Activated CD8-positive, alpha-beta memory T cell treated with anti-CD3 and anti-CD28 coated beads, Interleukin-2, amount 50 U/mL, for 1 hour (primary cell): ENCODE data around the gene POU3F2.

Experiments used
- DNase-seq: peaks from one replicate; pipeline ENCODE4 v3.0.0-alpha.2; 2020; ENCODE audit errors: extremely low read depth

The POU3F2 gene

DNA sequence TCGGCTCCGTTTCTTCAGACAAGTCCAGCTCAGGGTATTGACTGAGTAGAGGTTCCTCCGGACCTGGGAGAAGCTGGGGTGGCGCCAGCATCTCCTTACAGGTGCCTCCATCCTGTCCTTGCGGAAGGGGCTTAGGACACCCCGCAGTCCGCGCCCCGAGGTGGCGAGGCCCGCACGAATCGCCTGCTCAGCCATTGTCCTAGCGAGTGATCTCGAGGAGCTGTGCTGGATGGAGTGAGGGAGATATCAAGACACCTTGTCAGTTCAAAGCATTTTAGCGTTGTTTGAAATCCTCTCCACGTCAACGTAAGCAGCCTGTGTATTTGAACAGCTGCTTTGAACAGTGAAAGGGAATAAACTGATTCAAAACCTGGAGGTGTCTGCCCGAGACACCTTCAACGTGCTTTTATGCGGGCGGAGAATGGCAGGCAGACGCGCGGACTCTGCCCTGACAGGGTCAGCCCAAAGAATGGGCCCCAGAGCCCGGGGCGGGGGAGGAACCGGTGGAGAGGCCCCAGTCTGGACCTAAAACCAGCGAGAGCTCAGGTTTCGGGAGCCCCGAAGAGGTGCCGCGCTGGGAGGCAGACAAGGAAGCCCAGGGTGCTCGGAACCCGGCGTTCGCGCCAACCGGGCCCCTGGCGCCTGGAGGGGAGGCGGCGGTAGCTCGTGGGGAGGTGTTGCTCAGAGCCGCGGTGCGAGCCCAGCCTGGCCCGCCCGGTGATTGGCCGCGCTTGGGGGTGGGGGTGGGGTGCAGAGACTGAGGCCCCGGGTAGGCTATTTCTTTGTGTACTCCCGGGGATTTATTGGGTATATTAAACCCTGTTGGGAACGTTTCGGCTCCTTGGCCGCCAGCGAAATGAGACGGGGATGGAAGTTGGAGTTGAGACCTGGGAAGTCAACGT, 3.1 kb upstream of the POU3F2 start:
- no peak for DNase-seq

- no peak for DNase-seq
These were observed 2.5 kb upstream of the POU3F2 start for GRCh38 chr6:98831959-98832283.

DNA sequence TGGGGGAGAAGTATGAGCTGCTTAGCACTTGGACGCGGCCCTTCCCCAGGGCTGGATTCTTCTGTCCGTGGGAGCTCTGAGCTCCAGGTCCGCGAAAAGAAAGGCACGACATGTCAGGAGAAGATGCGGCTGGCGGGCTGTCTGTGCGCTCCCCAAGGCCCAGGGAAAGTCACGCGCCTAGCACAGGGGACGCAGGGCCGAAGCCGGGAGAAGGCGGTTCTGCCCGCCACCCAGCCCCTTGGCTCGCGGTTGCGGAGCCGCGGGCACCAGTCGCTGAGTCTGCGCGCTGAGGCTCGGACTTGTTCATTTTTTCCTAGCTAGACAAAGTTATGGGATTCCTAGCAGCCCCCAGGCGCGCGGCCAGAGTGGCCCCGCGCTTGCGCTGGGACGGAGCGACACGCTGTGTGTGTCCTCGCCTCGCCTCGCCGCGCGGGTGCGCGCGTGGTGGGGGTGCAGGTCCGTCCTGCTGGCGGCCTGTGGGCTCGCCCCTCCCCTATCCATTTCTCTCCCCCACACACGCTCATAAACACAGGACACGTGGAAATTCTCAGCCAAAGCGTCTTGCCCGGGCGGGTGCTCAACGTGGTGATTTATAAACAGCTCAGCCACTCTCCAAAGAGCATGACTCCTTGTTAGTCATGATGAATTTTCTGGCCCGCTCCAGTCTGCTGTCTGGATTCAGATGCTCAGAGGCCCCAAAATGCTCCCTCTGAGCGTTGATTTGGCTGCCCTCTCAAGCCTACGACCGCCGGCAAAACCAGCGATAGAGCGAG, 1.9 kb upstream of the POU3F2 start:
- no peak for DNase-seq

GRCh38 chr6:98833057-98833306, 1.4 kb upstream of the POU3F2 start:
- DNase-seq, result no peak

GRCh38 chr6:98833307-98834059, 891 bp upstream of the POU3F2 start:
- DNase-seq, result no peak

- no peak for DNase-seq
These were observed 1.0 kb downstream of the POU3F2 start for GRCh38 chr6:98835149-98836024.

DNA sequence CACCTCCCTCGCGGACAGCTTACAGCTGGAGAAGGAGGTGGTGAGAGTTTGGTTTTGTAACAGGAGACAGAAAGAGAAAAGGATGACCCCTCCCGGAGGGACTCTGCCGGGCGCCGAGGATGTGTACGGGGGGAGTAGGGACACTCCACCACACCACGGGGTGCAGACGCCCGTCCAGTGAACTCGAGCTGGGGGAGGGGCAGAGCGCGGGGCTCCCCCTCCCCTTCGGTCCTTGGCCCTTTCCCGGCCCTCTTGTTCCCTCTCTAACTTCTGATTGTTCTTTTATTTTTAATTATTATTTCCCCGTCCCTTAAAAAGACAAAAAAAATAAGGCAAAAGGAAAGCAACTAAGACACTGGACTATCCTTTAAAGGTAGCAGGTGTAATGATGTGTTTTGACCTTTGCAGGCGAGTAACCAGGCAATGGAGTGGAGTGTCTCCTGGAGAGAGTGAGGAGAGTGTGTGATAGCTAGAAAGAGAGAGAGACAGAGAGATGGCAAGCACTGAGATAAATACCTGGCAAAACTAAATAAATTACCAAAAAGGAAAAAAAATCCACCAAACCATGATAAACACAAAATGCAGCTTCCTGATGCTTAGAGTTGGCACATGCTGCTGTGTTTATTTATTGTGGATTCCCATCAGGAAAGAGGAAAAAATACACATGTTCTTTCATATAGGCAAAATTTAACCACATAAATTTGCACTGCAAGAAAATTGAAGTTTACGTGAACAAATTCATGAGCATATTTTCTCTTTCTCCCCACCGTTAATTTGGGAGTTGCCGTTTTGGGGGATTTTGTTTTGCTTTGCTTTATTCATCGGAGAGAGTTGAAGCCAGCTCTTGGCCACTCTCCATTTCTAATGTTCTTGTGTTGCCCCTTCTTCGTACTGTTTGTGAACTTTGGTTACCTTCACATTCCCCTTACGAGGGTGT, 1.9 kb downstream of the POU3F2 start:
- DNase-seq, result no peak

DNA sequence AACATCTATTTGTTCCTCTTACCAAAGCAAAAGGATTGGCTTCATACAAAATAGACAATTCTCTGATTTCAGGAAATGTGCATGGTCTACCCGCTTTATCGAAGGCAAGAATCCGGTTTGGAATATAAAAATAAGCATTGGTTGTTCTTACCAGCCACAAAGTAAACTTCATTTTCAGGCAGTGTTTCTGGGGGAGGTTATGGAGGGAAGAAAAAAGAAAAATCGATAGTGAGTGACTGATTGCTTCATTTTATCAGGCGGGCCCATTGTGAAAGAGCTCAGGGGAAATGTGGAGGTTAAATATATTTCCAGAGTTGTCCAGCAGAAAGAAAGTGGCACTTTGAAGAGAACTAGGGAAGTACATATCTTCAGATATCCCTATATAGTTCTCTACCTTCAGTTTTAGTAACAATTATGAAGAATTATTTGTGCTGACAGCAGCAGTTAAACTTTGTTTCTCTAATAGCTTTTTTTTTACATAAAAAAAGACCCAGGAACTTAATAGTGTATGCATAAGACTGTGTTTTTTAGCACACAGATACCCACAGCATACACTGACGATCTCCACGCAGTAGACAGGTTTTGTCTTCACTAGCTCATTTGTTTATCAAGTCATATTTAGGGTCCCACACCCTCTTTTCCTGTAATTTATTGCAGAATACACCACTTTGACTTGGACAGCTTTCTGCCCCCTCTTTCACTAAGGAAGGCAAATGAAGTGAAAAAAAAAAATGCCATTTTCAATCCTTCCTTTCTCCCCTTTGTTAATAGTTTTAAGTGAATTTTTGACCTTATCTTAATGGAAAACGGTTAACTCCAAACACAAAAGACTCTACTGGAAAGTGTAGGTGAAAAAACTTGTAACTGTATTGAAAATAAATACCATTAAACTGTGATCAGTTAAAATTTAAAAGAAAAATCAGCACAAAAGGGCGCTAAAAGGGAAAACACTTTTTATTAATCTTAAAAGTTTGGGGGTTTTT, 2.9 kb downstream of the POU3F2 start:
- DNase-seq, result no peak

GRCh38 chr6:98838032-98838431, 3.7 kb downstream of the POU3F2 start:
- DNase-seq, result no peak

DNA sequence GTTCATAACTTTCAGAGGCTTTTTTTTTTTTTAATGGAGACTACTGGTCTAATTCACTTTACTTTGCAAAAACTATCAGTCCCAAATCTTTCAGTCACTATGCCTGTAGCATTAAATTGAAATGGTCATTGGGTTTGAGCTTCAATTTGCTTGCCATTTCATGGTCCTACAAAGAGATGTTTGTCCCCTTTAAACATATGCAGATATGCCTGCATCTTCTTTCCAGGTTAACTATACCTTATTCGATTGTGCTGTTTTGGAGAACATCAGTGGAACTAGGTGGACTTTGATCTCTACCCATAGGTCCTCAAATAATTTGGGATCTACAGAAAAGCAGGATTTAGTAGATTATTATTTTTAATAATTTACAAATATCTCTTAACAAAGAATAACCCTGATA, 4.6 kb downstream of the POU3F2 start:
- DNase-seq, result no peak

DNA sequence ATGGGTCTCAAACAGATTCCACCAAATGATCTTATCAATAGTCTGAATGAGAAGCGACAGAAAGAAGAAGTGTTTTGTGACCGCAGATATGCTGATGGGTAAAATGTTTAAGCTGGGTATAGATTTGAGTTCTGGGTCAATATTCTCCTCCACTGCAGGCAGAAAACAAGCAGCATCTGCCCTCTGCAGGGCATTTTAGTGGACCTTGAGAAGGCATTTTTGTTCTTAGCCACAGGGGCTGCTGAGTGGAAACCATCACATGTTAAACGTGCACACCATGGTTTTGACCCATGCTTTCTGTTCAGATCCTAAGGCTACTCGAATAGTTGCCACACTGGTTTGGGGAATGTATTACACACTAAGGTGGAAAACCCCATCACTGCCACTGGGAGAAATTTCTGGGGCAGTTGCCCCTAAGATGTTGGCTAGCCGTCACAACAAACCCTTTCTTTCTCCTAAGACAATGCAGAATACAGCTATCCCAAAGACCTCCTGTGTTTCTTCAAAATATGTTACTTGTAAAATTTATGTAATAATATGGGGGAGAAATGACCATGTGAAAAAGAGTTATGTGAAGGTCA, 5.5 kb downstream of the POU3F2 start:
- no peak for DNase-seq

DNA sequence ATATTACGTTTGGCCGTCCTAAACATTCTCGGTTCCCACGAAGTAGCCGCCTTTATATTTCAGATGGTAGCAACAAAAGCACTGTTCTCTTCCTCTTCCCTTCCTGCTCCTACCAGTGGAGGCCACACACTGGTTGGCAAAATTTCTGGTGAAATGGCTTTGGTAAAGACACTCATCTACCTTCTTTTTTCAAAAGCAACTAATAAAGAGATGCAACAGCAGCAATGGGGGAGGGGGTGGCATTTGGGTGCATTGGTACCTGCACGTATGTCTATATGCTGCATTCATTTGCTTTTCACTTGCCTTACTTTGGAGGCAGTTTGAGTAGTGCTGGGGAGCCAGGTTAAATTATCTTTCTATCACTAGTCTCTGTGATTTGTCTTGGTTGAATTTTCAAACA, 6.0 kb downstream of the POU3F2 start:
- DNase-seq, result no peak

DNA sequence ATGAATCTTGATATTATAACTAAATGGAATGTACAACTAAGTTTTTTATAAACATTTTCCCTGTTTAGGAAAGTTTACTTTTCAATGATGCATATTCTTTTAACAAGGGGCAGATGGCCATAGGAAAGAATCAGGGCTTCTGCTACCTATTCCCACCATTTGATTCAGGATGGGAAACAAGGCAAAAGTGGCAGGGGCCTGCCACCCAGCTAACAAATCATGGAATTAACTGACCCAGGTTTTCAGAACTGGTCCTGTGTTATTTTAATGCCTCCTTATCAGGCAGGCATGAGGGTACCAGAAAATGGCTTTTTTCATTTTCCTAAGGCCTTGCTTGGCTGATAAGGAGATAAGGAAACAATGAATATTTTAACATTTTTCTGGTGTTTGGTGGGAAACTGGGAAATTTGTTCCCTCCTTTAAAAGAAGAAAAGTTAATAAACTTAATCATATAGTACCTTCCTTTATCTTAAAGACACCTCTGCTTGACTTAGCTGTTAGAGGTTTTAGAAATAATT, 6.7 kb downstream of the POU3F2 start:
- DNase-seq, result no peak

- DNase-seq, result no peak
These were observed 7.4 kb downstream of the POU3F2 start for GRCh38 chr6:98841621-98842341.

GRCh38 chr6:98842342-98843180, 8.2 kb downstream of the POU3F2 start:
- no peak for DNase-seq

DNA sequence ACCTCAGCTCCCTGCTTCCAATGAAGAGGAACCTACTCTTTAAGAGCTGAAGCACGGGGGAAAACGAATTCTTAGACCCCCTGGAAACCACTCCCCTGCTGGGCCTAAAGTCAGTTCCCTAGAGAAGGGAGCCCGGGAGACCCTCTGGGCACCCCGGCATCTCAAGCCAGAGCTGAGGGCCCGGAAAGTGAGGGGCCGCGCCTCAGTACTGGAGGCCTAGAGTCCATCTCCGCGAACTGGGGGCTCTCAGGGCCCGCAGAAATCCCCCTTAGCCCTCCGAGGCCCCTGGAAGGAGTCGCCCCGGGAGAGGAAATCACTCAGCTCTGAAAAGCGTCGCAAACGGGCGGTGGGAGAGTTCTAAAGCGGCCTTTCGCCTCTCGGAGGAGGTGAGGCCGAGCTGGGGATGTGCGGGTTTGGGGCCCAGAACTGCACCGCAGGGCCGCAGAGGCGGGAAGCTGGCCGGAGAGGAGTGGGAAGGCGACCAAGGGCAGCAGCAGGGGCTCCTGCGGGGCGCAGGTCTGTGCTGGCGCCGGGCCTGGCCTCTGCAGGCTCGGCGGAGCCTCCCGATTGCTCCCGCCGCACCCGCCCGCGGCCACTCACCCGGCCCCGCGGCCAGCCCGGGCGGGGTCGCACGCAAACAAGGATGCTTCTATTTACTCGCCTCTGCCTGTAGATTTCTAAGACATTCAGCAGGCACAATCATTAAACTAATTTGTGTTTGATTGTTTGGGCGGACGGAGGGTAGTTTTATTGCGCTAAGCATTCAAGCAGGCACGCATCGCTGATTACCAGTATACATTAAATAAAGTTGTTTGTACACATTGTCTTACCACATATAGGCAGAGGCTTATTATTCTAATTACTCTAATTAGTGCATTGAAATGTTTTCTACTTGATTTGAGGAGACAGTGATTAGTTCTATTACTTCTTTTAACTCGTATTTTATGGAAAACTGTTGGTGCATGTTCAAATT, 9.2 kb downstream of the POU3F2 start:
- DNase-seq, result no peak
